VCaP (cell line): ENCODE data around the gene DNAJB14.

Experiments
- H3K27ac ChIP-seq: fragments of 450-650 bp; 2 replicates; pipeline ENCODE4 v1.5.1; 2017
- TF ChIP-seq, protein P1 (sequence below): fragments of 450-650 bp; conservative IDR thresholded peaks from 2 replicates; pipeline ENCODE4 v1.5.1; 2017; ENCODE audit warnings: mild to moderate bottlenecking, moderate library complexity

DNAJB14 gene

DNA sequence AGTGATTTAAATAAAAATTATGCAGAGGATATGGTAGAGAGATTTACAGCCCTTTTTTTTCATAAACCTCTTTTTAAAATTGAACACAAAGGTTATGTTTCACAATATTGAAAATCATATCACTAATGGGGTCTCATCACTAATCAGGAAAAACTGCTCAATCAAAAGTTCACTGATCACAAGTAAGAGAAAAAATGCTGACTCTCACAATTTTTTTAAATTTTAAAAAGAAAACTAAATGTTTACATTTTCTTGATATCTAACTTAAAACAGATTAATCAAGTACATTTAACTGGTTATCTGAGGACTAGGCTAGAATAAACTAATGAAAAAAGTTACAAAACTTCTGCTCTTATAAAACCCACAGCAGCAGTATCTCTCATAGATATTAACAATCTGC, 60.7 kb downstream of the DNAJB14 start:
- H3K27ac ChIP-seq: no peak overlapping the region
- TF ChIP-seq, protein P1, sequence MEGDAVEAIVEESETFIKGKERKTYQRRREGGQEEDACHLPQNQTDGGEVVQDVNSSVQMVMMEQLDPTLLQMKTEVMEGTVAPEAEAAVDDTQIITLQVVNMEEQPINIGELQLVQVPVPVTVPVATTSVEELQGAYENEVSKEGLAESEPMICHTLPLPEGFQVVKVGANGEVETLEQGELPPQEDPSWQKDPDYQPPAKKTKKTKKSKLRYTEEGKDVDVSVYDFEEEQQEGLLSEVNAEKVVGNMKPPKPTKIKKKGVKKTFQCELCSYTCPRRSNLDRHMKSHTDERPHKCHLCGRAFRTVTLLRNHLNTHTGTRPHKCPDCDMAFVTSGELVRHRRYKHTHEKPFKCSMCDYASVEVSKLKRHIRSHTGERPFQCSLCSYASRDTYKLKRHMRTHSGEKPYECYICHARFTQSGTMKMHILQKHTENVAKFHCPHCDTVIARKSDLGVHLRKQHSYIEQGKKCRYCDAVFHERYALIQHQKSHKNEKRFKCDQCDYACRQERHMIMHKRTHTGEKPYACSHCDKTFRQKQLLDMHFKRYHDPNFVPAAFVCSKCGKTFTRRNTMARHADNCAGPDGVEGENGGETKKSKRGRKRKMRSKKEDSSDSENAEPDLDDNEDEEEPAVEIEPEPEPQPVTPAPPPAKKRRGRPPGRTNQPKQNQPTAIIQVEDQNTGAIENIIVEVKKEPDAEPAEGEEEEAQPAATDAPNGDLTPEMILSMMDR: no peak

DNA sequence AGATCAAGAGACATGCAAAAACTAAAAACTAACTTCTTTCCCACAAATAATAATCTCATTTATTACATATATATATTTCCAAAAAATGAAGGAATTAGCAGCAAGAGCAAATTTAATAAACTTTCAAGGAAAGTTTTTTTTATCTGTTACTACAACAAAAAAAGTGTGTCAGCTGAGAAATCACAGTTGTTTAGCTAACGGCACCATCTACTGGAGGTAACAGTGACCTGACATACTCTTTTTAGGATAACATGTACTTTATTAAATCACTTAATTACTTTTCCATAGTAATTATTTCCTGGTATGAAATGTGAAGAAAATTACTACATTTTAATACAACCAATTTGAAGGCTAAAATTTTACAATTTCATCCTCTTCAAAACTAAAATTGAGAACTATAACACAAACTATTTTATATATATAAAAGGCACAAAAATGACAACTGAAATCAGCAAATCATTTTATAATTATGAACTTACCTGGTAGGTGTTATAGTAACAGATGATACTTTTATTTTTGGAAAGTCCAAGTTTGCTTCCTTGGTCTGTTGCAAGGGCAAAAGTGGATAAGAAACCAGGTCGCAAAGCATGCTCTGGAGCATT, 61.3 kb downstream of the DNAJB14 start:
- TF ChIP-seq, protein P1: peak; percentile 78
- H3K27ac ChIP-seq: no peak overlapping the region

DNA sequence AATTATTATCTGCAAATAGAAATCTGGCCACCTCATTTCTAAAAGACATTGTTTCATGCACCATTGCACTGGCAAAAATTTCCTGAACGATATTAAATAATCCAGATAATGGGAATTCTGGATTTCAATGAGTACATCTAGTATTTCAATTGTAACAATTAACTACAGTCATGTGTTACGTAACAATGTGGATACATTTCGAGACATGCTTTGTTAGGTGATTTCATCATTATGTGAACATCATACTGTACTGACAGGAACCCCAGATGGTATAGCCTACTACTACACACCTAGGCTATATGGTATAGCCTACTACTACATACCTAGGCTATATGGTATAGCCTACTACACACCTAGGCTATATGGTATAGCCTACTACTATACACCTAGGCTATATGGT, 67.0 kb downstream of the DNAJB14 start:
- TF ChIP-seq, protein P1: no peak

DNA sequence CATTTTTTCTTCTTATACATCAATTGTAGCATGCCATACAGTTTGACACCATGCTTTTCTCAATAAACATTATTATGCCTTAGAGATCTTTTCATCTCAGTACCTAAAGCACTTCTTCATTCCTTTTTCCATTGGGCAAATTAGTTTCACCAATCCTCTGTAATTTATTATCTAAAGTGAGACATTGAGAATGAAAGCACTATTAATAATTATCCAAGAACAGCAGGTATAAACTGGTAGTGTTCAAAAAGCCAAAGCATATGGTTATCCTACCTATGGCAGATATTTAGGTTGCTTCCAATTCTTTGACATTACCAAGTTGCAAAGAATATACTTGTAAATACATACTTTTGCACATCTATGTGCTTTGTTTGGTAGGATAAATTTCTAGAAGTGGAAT, 67.8 kb downstream of the DNAJB14 start:
- no peak overlapping the region for H3K27ac ChIP-seq
- TF ChIP-seq, protein P1: no peak

More for the DNA sequence above, 67.0 kb downstream of the DNAJB14 start:
- no peak overlapping the region for H3K27ac ChIP-seq

DNA sequence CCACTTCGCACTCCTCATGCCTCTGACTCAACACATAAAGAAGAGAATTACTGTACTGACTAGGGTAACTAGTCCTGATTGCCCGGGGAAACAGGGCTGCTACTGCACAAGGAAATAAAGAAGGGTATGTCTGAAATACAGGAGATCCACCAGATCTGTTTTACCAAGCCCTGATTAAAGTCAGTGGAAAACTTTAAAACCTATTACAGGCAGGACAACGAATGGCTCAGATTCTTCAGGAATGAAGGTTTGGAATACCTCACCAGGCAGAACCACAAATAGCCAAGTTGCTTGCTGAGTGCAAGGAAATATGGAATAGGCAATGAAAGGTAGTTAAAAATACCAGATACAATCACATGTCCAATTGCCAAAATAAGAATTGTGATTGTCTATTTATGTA, 69.5 kb downstream of the DNAJB14 start:
- H3K27ac ChIP-seq: no peak overlapping the region
- TF ChIP-seq, protein P1: no peak

DNA sequence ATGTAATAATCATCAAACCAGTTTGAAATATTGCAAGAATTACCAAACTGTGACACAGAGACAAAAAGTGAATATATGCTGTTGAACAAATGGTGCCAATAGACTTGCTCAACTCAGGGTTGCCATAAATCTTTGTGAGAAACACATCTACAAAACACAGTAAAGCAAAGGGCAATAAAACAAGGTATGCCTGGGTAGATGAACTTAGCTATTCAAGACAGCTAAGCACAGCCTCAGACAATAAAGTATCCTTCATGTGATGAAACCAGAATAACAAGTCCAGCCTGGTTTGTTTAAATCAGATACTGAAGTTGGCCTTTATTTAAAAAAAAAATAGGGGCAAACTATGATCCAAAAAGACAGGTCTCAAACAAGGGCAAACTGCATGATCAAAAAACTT, 71.3 kb downstream of the DNAJB14 start:
- no peak overlapping the region for H3K27ac ChIP-seq
- TF ChIP-seq, protein P1: no peak

DNA sequence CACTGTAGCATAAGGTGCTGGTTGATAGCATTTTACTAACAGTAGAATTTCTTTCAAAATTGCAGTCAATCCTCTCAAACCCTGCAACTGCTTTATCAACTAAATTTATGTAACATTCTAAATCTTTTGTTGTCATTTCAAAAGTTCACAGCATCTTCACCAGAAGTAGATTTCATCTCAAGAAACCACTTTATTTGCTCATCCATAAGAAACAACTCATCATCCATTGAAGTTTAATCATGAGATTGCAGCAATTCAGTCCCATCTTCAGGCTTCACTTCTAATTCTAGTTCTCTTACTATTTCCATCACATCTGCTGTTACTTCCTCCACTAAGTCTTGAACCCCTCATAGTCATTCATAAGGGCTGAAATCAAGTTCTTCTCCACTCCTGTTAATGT, 73.8 kb downstream of the DNAJB14 start:
- no peak overlapping the region for H3K27ac ChIP-seq
- TF ChIP-seq, protein P1: no peak
